ENCODE results near the gene TPRX1.
"Not testable (repeated sequence)": the region's sequence is repeated elsewhere in the genome, so short reads cannot be mapped to it uniquely, and the experiment has no call there.

TPRX1 gene

DNA sequence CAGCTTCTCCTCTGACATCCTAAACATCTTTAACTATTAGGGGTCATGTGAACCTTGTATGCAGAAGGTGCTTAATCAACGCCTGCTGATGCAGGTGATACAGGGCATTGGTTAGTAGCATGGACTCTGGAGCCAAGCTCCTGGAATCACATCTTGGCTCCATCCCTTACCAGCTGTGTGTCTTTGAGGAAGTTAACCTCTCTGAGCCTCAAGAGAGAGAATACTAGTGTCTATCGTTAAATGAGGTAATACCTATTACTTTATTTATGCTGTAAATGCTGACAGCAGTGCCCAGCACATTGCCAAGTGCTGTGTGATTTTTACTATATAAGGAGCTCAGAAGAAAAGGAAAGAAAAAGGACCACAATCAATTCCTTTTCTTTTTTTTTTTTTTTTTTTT, 37.0 kb downstream of the TPRX1 start:
- DNase-seq (ENCODE audit: low read depth) = no peak

DNA sequence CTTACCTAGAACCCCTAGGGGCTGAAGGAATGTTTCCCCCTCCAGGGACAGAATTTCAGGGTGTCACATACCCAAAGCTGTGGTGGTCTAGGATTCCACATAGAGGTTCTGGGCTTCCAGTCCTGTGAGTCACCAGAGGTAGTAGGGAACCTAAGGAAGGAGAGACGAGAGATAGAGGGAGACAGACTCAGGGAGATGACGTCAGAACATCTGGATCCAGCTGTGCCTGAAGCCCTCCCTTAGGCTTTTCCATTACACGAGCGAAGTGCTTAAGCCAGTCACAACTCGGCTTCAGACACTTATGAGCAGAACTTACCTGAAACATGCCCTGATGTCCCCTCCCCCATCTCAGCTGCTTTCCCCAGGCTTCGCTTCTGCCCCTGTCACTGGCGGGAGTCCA, 37.7 kb downstream of the TPRX1 start:
- DNase-seq (ENCODE audit: low read depth) = no peak

DNA sequence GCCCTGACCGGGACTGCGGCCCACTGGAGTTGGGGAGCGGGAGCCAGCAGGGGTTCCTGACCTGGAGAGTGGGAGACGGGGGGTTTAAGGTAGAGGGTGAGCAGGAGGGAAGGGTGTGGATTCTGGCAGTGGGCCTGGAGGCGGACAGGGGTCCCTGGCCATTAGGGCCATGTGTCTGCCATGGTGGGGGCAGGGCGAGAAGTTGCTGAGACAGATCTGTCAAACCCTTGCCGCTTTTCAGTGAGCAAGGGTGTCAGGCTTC, 38.1 kb downstream of the TPRX1 start:
- no peak for DNase-seq (ENCODE audit: low read depth)

DNA sequence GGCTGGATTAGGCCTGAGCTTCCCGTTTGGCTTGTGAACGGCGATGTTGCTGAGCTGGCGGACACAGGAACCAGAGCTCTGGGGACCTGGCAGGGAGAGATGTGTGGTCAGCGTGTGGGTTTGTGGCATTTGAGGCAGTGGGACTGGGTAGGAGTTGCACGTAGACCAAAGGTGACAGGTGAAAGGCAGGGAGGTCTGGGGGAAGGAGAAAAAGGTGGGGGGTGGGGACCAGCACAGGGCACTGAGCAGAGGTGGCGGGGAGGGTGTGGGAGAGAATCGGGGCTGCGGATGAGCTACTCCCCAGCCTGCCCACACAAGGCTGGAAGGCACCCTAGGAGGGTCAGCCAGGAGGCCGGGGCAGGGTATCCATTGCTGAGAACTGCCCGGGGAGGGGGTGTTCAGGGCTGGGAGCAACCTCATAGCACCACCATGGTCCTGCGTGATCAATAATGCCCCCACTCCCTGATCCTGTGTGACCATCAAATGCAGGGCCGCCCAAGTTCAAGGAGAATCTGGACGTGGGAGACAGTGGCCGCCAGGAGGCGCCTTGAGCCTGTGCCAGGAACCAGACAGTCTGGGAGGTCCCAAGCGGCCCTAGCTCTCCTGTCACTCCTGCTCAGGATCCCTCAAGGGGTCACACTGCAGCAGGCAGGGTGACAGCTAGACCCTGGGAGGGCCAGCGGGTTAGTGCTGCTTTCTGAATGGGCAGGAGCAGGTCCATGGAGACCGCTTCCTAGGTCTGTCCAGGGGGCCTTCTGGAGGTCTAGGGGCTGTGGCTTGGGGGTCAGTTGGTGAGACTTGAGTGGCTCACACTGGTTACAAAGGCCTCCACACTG, 38.6 kb downstream of the TPRX1 start:
- peak; percentile 33 for DNase-seq (ENCODE audit: low read depth)

DNA sequence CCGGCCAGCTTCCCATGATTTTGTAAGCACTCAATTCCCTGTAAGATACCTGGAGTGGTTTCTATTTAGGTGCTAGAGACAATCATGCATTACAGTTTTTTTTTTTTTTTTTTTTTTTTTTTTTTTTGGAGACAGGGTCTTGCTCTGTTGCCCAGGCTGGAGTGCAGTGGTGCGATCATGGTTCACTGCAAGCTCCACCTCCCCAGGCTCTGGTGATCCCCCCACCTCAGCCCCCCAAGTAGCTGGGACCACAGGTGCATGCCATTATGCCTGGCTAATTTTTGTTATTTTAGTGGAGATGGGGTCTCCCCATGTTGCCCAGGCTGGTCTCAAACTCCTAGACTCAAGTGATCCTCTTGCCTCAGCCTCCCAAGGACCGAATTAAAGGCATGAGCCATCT, 39.6 kb downstream of the TPRX1 start:
- DNase-seq (ENCODE audit: low read depth) = not testable (repeated sequence)

DNA sequence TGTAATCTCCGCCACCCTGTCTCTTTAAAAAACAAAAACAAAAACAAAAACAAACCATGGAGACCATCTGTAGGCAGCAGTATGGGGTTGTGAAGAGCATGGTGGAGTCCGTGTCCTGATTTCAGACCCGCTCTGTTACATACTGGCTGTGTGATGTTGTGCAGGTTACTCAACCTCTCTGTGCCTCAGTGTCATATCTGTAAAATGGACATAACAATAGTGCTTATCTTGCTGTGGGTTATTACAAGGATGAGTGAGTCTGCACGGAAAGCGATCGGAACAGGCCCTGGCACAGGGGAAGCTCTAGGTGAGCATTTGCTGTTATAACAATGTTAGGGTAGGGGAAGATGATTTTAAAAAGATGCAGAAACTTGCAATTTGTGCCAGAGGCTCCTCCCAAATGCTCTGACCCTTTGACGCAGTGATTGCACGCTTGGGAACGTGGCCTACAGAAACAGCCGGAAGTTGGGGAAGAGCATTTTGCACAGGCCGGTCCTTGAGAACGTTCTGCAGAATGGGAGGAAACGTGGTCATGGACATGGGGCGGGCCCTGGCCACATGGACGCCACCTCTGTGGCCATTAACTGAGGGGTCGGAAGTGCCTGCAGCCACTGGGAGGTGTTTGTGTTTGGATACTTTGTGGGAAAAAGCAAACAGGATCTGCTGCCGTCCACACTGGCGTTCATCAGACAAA, 41.6 kb downstream of the TPRX1 start:
- no peak for DNase-seq (ENCODE audit: low read depth)

DNA sequence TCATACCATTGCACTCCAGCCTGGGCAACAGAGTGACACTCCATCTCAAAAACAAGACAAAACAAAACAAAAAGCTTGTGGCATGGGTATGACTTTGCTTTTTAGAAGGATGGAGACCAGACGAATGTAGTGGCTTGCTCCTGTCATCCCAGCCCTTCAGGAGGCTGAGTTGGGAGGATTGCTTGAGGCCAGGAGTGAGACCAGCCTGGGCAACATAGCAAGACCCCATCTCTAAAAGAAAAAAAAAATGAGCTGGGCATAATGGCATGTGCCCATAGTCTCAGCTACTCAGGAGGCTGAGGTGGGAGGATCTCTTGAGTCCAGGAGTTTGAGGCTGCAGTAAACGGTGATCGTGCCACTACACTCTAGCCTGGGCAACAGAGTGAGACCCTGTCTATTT, 42.2 kb downstream of the TPRX1 start:
- no peak for DNase-seq (ENCODE audit: low read depth)

DNA sequence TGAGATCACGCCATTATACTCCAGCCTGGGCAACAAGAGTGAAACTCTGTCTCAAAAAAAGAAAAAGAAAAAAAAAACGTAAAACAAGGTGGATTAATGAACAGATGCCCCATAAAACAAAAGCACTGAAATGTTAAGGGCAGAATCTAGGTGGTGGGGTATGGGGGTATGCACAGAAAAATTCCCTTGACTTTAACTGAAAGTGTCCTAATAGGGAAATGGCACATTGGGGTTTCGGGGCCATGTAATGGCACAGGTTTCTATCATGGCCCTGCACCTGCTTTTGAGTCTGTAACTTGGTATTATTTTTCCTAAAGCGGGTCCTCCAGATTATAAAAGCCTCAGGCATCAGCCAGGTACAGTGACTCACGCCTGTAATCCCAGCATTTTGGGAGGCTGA, 42.8 kb downstream of the TPRX1 start:
- DNase-seq (ENCODE audit: low read depth) = no peak

DNA sequence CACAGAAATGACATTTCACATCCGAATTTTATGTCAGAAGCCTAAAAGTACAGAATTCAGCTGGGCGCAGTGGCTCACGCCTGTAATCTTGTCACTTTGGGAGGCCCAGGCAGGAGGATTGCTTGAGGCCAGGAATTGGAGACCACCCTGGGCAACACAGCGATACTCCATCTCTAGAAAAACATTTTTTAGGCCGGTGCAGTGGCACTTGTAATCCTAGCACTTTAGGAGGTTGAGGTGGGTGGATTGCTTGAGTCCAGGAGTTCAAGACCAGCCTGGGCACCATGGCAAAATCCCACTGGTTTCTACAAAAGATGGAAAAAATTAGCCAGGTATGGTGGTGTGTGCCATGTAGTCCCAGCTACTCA, 43.7 kb downstream of the TPRX1 start:
- no peak for DNase-seq (ENCODE audit: low read depth)

DNA sequence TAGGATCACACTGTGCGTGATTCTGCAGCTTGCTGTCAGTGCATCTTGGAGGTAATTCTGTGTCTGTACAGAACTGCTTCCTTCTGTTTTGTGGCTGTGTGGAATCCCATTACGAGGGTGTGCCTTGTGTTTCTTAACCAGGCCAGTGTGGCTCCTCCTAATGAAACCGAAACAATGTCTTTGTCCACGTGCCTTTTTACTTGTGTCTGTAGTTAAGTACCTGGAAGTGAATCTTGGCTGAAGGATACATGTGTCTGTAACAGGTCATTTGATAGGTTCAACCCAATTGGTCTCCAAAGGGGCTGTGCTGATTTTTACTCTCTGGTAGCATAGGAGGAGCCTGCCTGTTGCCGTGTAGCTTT, 45.9 kb downstream of the TPRX1 start:
- no peak for DNase-seq (ENCODE audit: low read depth)

DNA sequence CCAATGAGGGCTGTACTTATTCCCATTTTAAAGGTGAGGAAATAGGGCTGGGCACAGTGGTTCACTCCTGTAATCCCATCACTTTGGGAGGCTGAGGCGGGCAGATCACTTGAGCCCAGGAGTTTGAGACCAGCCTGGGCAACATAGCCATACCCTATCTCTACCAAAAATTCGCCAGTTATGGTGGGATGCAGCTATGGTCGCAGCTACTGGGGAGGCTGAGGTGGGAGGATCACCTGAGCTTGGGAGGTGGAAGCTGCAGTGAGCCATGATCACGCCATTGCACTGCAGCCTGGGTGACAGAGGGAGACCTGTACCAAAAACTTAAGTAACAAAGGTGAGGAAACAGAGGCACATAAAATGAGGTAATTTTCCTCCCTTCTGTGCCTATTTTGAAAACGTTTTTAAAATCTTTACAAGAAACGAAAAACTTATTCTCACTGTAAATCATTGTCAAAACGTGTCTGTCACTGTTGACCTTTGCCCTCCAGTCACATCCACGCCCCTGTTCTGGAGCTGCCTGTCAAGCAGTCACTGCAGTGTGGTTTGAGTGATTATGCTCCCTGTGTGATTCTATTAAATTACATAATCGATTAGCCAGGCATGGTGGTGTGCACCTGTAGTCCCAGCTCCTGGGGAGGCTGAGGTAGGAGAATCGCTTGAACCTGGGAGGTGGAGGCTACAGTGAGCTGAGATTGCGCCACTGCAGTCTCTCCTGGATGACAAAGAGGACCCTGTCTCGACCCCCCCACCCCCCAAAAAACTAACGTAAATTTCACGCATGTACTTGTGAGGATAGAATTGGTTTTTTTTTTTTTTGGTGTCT, 46.5 kb downstream of the TPRX1 start:
- DNase-seq (ENCODE audit: low read depth) = no peak

DNA sequence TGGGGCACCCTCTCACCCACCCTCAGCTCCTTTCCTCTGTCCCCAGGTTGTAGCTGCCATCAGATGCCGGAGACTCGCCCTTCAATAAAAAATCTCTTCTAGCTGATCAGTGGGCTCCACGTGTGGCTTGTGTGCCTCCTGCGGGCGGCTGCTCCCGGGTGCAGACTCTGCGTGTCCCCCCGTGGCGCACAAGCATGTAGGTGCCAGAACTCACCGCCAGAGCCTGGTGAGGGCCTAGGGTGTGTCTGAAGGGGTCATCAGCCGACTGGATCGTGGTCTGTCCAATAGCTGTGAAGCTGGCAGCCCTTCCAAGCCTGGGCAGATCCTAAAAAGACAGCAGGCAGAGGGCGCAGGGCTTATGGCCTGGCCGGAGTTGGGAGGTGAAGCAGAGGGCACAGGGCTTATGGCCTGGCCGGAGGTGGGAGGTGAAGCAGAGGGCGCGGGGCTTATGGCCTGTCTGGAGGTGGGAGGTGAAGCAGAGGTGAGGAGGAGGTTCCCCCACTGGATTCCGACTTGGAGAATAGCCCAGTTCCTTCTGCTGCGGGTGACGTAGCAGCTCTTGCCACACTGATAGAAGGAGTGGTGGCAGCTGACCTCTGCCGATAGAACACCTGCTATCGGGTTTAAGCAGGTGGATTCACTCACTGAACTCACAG, 47.3 kb downstream of the TPRX1 start:
- no peak for DNase-seq (ENCODE audit: low read depth)

DNA sequence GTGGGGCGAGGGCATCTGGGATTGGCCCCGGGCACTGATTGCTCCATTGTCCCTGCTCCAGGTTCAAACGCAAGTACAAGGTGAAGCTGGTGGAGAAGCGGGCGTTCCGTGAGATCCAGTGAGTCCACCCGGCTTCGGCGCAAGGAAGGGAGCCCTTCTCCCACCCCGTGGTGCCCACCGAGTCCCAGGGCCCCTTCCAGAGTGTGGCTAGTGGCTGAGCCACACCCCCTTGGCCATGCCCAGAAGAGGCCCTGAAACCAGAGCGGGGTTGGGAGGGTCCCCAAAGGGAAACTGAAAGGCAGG, 47.8 kb downstream of the TPRX1 start:
- no peak for DNase-seq (ENCODE audit: low read depth)

DNA sequence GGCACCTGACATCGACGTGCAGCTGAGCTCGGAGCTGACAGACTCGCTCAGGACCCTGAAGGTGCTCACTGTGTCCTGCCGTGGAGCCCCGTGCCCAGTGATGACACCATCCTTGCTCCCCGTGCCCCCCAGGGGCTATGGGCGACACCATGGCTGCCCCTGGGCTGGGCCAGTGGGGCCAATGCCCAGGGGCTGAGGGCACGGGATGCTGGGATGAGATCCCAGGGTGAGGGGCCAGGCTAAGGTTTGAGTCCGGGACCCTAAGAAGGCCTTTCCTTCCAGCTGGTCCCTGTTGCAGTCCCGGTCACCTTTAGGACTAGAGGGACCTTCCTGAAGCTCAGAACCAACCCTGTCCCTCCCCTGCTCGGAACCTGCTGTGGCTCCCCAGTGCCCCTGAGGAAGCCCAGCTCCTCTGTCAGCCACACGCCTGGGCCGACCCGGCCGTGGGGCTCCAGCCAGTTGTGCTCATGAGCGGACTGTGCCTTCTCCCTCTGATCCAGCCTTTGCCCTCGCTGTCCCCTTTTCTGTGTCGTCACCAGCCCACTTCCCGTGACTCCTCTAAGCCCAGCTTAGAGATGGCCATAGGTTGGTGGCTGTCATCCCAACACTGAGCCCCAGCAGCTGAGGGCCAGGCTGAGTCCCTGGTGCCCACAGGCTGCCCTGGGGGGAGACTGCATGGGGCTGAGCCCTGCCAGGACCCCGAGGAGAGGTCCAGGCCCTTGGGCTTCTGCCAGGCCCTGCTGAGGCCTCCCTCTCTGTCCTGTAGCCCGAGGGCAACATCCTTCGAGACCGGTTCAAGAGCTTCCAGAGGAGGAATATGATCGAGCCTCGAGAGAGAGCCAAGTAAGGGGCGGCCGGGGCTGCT, 48.4 kb downstream of the TPRX1 start:
- DNase-seq (ENCODE audit: low read depth) = no peak

DNA sequence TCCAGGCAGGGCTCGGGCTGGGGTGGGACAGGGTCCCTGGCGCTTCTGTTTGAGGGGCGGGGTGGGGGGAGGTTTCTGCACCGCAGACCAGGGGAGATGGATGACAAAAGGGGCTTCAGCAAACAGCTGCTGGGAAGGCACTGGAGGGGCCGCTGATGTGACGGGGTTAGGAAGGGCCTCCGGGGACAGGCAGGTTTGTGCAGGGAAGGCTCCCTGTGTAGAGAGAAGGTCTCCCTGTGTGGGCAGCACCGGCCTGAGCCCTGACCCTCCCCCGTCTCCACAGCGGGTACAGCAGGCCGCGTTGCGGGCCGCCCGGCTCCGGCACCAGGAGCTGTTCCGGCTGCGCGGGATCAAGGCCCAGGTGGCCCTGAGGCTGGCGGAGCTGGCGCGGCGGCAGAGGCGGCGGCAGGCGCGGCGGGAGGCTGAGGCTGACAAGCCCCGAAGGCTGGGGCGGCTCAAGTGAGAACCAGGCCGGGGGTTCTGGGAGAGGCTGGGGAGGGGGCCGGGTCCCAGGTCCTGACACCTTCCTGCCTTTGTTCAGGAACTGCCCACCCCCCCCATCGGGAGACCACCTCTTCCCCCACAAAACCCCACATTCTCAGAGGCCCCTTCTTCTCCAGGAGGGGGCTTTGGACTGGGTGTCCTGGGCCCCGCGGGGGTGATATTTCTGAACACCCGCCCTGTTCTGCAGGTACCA, 49.1 kb downstream of the TPRX1 start:
- no peak for DNase-seq (ENCODE audit: low read depth)

DNA sequence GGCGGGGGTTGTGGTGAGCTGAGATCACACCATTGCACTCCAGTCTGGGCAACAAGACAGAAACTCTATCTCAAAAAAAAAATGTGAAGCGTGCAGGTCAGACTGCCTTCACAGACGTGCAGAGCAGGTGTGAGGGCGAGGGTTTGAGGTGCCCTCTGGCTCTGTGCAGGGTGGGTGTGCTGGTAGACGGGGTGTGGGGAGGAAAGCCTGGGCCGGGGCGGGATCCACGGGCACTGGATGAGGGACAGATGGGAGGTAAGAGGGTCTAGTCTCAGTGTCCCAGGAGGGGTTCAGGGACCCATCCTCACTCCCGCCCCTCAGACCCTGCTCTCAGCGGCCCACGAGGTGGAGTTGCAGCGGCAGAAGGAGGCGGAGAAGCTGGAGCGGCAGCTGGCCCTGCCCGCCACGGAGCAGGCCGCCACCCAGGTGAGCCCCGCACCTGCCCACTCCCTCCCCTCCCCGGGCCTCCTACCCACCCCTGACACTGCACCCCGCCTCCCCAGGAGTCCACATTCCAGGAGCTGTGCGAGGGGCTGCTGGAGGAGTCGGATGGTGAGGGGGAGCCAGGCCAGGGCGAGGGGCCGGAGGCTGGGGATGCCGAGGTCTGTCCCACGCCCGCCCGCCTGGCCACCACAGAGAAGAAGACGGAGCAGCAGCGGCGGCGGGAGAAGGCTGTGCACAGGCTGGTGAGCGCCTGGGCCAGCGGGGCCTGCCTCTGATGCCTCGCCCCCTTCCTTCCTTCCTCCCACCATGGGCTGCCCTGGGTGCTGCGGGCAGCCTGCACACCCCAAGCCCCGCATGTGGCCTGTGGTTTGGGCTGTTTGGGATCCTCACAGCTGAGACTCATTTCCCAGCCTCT, 49.9 kb downstream of the TPRX1 start:
- no peak for DNase-seq (ENCODE audit: low read depth)

DNA sequence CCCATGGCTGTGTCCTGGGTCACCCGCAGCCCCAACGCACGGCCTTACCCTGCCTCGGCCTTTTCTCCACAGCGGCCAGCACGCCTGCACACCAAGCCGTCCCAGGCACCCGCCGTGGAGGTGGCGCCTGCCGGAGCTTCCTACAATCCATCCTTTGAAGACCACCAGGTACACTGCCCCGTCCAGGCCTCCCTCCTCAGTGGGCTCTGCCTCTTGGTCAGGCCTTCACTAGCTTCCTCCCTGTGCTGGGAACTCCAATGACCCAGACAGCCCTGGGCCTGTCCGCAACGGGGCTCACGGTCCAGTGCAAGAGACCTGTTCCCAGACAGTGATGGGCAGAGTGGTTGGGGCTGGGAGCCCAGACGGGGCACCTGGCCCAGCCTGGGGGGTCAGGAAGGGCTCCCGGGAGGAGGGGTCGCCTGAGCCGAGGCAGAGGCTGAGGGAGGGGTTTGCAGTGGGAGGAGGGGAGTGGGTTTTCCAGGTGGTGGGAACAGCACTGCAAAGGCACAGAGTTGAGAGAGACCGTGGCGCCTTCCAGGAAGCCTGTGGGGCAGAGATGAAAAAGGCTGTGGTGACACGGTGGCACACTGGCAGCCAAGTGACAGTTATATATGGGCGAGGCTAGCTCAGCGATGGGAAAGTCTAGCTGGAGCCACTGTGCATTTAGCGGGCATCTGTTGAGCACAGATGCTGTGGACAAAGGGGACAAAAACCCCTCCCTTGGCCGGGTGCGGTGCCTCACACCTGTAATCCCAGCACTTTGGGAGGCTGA, 51.7 kb downstream of the TPRX1 start:
- no peak for DNase-seq (ENCODE audit: low read depth)
